Measurements from ENCODE around the gene NPTX1.

NPTX1 gene

GRCh38 chr17:80444644-80444979 is 31.8 kb downstream of the NPTX1 start:
- WGBS (ENCODE audit: insufficient coverage): no CpG with 5 or more reads among the region's 6 CpGs
- DNase-seq: no peak
- Histone ChIP-seq H3K27me3 (replicated peaks in 2 of 5; ENCODE audit: control insufficient read depth in 4 of 5, insufficient read depth in 5 of 5, low read length in 4 of 5) (peaks cover 0 to 6% (median 0%) of the 10 kb centered on the region in 5 experiments), H3K9me3 (ENCODE audit: control extremely low read depth in 1 of 5, control insufficient read depth in 4 of 5, insufficient read depth in 2 of 5, low read depth in 1 of 5, low read length in 4 of 5) (no peaks in the 10 kb centered on the region), H3K36me3 (ENCODE audit: control insufficient read depth in 4 of 4, insufficient read depth in 4 of 4, low read length in 3 of 4) (no peaks in the 10 kb centered on the region), H3K27ac (ENCODE audit: insufficient read depth in 1 of 2, low read depth in 1 of 2, low read length in 2 of 2, poor library complexity in 1 of 2, severe bottlenecking in 2 of 2) (no peak overlapping the region), H3K4me3 (ENCODE audit: control insufficient read depth in 1 of 7, extremely low read depth in 1 of 7, insufficient read depth in 4 of 7, low read depth in 2 of 7, low read length in 6 of 7) (no peak overlapping the region), H3K4me1 (ENCODE audit: control extremely low read depth in 1 of 4, control insufficient read depth in 4 of 4, insufficient read depth in 4 of 4, low read length in 3 of 4) (no peaks in the 10 kb centered on the region)
- CTCF ChIA-PET: no interaction called here
- POLR2A ChIA-PET: no interaction called here

DNA sequence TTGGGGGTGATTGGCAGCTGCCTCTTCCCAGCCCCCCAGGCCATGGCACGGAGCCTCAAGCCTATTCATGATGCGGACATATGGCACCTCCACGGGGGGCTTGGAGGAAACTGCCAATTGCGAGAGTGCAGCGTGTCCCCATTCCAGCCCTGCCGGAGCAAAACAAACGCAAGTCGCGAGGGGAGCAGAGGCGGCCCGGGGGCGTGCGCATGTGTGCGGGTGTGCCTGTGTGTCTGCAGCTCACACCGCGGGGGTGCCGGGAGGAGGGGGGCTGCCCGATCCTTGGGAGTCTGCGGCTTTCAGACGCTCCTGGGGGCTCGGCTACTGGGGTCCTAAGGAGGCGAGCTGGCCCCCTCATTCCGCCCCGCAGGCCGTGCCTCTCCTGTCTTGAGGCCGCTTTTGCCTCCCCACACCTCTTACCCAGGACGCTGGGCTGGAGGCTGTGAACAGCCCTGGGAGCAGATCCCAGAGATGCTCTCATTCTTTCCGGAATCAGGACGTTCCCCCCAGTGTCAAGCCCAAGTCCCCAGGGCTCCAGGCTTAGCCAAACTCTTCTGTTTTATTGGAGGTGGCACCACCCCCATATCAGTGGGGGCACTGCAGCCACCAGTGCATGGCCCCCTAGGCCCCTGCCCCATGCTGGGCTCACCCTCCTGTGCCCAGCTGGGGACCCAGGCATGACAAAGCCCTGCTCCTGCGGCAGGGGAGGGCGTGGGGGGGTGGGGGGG is 32.3 kb downstream of the NPTX1 start:
- peaks cover 0 to 6% (median 0%) of the 10 kb centered on the region in 5 experiments for H3K27me3 ChIP-seq (replicated peaks in 2 of 5; ENCODE audit: control insufficient read depth in 4 of 5, insufficient read depth in 5 of 5, low read length in 4 of 5)
- H3K36me3 ChIP-seq (ENCODE audit: control insufficient read depth in 4 of 4, insufficient read depth in 4 of 4, low read length in 3 of 4): no peaks in the 10 kb centered on the region
- DNase-seq: no peak
- ChIA-PET CTCF (no interaction called here), POLR2A (no interaction called here)
- H3K9me3 ChIP-seq (ENCODE audit: control extremely low read depth in 1 of 5, control insufficient read depth in 4 of 5, insufficient read depth in 2 of 5, low read depth in 1 of 5, low read length in 4 of 5): no peaks in the 10 kb centered on the region
- H3K4me1 ChIP-seq (ENCODE audit: control extremely low read depth in 1 of 4, control insufficient read depth in 4 of 4, insufficient read depth in 4 of 4, low read length in 3 of 4): no peaks in the 10 kb centered on the region
- WGBS (ENCODE audit: insufficient coverage): 58% methylated on average over 25 of the region's 31 CpGs
- no peak overlapping the region for H3K27ac ChIP-seq (ENCODE audit: insufficient read depth in 1 of 2, low read depth in 1 of 2, low read length in 2 of 2, poor library complexity in 1 of 2, severe bottlenecking in 2 of 2)
- no peak overlapping the region for H3K4me3 ChIP-seq (ENCODE audit: control insufficient read depth in 1 of 7, extremely low read depth in 1 of 7, insufficient read depth in 4 of 7, low read depth in 2 of 7, low read length in 6 of 7)

GRCh38 chr17:80443498-80443897 is 32.9 kb downstream of the NPTX1 start:
- 66% methylated on average over 11 of the region's 12 CpGs for WGBS (ENCODE audit: insufficient coverage)
- no peaks in the 10 kb centered on the region for H3K4me1 ChIP-seq (ENCODE audit: control extremely low read depth in 1 of 4, control insufficient read depth in 4 of 4, insufficient read depth in 4 of 4, low read length in 3 of 4)
- ChIA-PET CTCF (no interaction called here), POLR2A (no interaction called here)
- H3K36me3 ChIP-seq (ENCODE audit: control insufficient read depth in 4 of 4, insufficient read depth in 4 of 4, low read length in 3 of 4): no peaks in the 10 kb centered on the region
- H3K9me3 ChIP-seq (ENCODE audit: control extremely low read depth in 1 of 5, control insufficient read depth in 4 of 5, insufficient read depth in 2 of 5, low read depth in 1 of 5, low read length in 4 of 5): no peaks in the 10 kb centered on the region
- H3K27me3 ChIP-seq (replicated peaks in 2 of 5; ENCODE audit: control insufficient read depth in 4 of 5, insufficient read depth in 5 of 5, low read length in 4 of 5): peaks cover 0 to 6% (median 0%) of the 10 kb centered on the region in 5 experiments
- DNase-seq: no peak
- no peak overlapping the region for H3K27ac ChIP-seq (ENCODE audit: insufficient read depth in 1 of 2, low read depth in 1 of 2, low read length in 2 of 2, poor library complexity in 1 of 2, severe bottlenecking in 2 of 2)
- H3K4me3 ChIP-seq (ENCODE audit: control insufficient read depth in 1 of 7, extremely low read depth in 1 of 7, insufficient read depth in 4 of 7, low read depth in 2 of 7, low read length in 6 of 7): no peak overlapping the region

- Histone ChIP-seq H3K27ac (ENCODE audit: insufficient read depth in 1 of 2, low read depth in 1 of 2, low read length in 2 of 2, poor library complexity in 1 of 2, severe bottlenecking in 2 of 2) (no peak overlapping the region), H3K36me3 (ENCODE audit: control insufficient read depth in 4 of 4, insufficient read depth in 4 of 4, low read length in 3 of 4) (no peaks in the 10 kb centered on the region), H3K4me1 (ENCODE audit: control extremely low read depth in 1 of 4, control insufficient read depth in 4 of 4, insufficient read depth in 4 of 4, low read length in 3 of 4) (no peaks in the 10 kb centered on the region), H3K9me3 (ENCODE audit: control extremely low read depth in 1 of 5, control insufficient read depth in 4 of 5, insufficient read depth in 2 of 5, low read depth in 1 of 5, low read length in 4 of 5) (no peaks in the 10 kb centered on the region), H3K27me3 (replicated peaks in 2 of 5; ENCODE audit: control insufficient read depth in 4 of 5, insufficient read depth in 5 of 5, low read length in 4 of 5) (peaks cover 0 to 6% (median 0%) of the 10 kb centered on the region in 5 experiments), H3K4me3 (ENCODE audit: control insufficient read depth in 1 of 7, extremely low read depth in 1 of 7, insufficient read depth in 4 of 7, low read depth in 2 of 7, low read length in 6 of 7) (no peak overlapping the region)
- POLR2A ChIA-PET: no interaction called here
- DNase-seq: no peak
- CTCF ChIA-PET: no interaction called here
- WGBS (ENCODE audit: insufficient coverage): 97% methylated on average over 3 of the region's 4 CpGs
Measured at GRCh38 chr17:80442764-80443163, 33.6 kb downstream of the NPTX1 start.

- Histone ChIP-seq H3K27me3 (replicated peaks in 2 of 5; ENCODE audit: control insufficient read depth in 4 of 5, insufficient read depth in 5 of 5, low read length in 4 of 5) (peaks cover 0 to 6% (median 0%) of the 10 kb centered on the region in 5 experiments), H3K4me1 (ENCODE audit: control extremely low read depth in 1 of 4, control insufficient read depth in 4 of 4, insufficient read depth in 4 of 4, low read length in 3 of 4) (no peaks in the 10 kb centered on the region), H3K36me3 (ENCODE audit: control insufficient read depth in 4 of 4, insufficient read depth in 4 of 4, low read length in 3 of 4) (no peaks in the 10 kb centered on the region), H3K9me3 (ENCODE audit: control extremely low read depth in 1 of 5, control insufficient read depth in 4 of 5, insufficient read depth in 2 of 5, low read depth in 1 of 5, low read length in 4 of 5) (no peaks in the 10 kb centered on the region), H3K4me3 (ENCODE audit: control insufficient read depth in 1 of 7, extremely low read depth in 1 of 7, insufficient read depth in 4 of 7, low read depth in 2 of 7, low read length in 6 of 7) (no peak overlapping the region), H3K27ac (ENCODE audit: insufficient read depth in 1 of 2, low read depth in 1 of 2, low read length in 2 of 2, poor library complexity in 1 of 2, severe bottlenecking in 2 of 2) (no peak overlapping the region)
- CTCF ChIA-PET: no interaction called here
- DNase-seq: no peak
- POLR2A ChIA-PET: no interaction called here
- whole genome bisulfite sequencing (ENCODE audit: insufficient coverage): 89% methylated on average over 4 of the region's 12 CpGs
Measured at GRCh38 chr17:80442323-80442659, 34.1 kb downstream of the NPTX1 start.

DNA sequence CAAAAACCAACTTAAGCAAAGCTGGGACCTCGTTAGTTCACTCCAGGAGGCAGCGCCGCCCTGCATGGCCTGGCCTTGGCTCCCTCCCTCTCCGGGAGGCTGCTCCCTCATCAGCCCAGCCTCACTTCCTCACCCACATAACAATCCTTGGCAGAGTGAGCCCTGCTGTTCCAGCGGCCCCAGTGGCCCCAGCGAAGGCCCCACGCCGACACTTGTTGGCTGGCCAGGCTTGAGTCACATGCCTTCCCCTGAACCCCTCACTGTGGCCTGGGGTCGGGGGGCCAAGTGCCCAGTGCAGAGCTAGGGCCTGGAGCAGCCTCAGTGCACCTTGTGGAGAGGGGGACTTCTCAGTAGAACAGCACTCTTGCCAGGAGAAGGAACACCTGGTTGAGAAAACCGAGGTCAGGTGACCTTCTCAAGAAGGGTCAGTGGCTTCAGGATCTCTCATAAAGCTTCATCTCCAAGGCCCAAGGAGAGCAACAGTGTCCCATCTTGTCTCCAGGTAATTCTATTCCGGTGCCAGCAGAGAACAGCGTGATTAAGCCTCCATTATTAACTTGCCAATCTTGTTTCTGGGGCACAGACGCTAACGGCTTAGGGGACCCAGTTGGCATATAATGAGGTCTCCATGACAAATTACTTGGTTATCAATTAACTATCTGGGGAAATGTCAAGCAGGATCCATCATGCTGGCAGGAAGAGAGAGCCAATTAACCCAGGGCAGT is 34.6 kb downstream of the NPTX1 start:
- Histone ChIP-seq H3K27ac (ENCODE audit: insufficient read depth in 1 of 2, low read depth in 1 of 2, low read length in 2 of 2, poor library complexity in 1 of 2, severe bottlenecking in 2 of 2) (no peak overlapping the region), H3K4me3 (ENCODE audit: control insufficient read depth in 1 of 7, extremely low read depth in 1 of 7, insufficient read depth in 4 of 7, low read depth in 2 of 7, low read length in 6 of 7) (no peak overlapping the region), H3K4me1 (ENCODE audit: control extremely low read depth in 1 of 4, control insufficient read depth in 4 of 4, insufficient read depth in 4 of 4, low read length in 3 of 4) (no peaks in the 10 kb centered on the region), H3K36me3 (ENCODE audit: control insufficient read depth in 4 of 4, insufficient read depth in 4 of 4, low read length in 3 of 4) (no peaks in the 10 kb centered on the region), H3K27me3 (replicated peaks in 2 of 5; ENCODE audit: control insufficient read depth in 4 of 5, insufficient read depth in 5 of 5, low read length in 4 of 5) (peaks cover 0 to 6% (median 0%) of the 10 kb centered on the region in 5 experiments), H3K9me3 (ENCODE audit: control extremely low read depth in 1 of 5, control insufficient read depth in 4 of 5, insufficient read depth in 2 of 5, low read depth in 1 of 5, low read length in 4 of 5) (no peaks in the 10 kb centered on the region)
- ChIA-PET CTCF (interaction anchor here (4.3 kb wide), 1 partner anchor 14 kb away, joined by 14 read pairs; no protein-coding TSS in a partner anchor), POLR2A (no interaction called here)
- WGBS (ENCODE audit: insufficient coverage): 97% methylated on average over 11 of the region's 14 CpGs
- DNase-seq: no peak

GRCh38 chr17:80441133-80441578 is 35.3 kb downstream of the NPTX1 start:
- Histone ChIP-seq H3K27me3 (replicated peaks in 2 of 5; ENCODE audit: control insufficient read depth in 4 of 5, insufficient read depth in 5 of 5, low read length in 4 of 5) (peaks cover 0 to 4% (median 0%) of the 10 kb centered on the region in 5 experiments), H3K4me3 (ENCODE audit: control insufficient read depth in 1 of 7, extremely low read depth in 1 of 7, insufficient read depth in 4 of 7, low read depth in 2 of 7, low read length in 6 of 7) (no peak overlapping the region), H3K36me3 (ENCODE audit: control insufficient read depth in 4 of 4, insufficient read depth in 4 of 4, low read length in 3 of 4) (no peaks in the 10 kb centered on the region), H3K4me1 (ENCODE audit: control extremely low read depth in 1 of 4, control insufficient read depth in 4 of 4, insufficient read depth in 4 of 4, low read length in 3 of 4) (no peaks in the 10 kb centered on the region), H3K27ac (ENCODE audit: insufficient read depth in 1 of 2, low read depth in 1 of 2, low read length in 2 of 2, poor library complexity in 1 of 2, severe bottlenecking in 2 of 2) (no peak overlapping the region), H3K9me3 (ENCODE audit: control extremely low read depth in 1 of 5, control insufficient read depth in 4 of 5, insufficient read depth in 2 of 5, low read depth in 1 of 5, low read length in 4 of 5) (no peaks in the 10 kb centered on the region)
- ChIA-PET POLR2A (interaction anchor here (0.6 kb wide), 1 partner anchor 38 kb away, joined by 4 read pairs; no protein-coding TSS in a partner anchor), CTCF (interaction anchor here (4.3 kb wide), 1 partner anchor 13 kb away, joined by 14 read pairs; no protein-coding TSS in a partner anchor)
- peak; percentile 38 to 79 (median 77) for DNase-seq
- WGBS (ENCODE audit: insufficient coverage): 61% methylated on average over 12 of the region's 14 CpGs

Measured in common myeloid progenitor, CD34-positive (primary cell).